Measurements from ENCODE around the gene ABCA12. TPM values are rescaled to one million over a fixed set of nuclear protein-coding genes. Genes with fewer than 3 reads are reported as not detected.

ABCA12 gene
- total RNA-seq, 3 donors from 2014 or later = 3.6 to 4.0 TPM; not detected in 1

GRCh38 chr2:215137741-215138340 is 585 bp downstream of the ABCA12 start:
- H3K4me1 ChIP-seq = no peaks in the 10 kb centered on the region
- no peaks in the 10 kb centered on the region for H3K36me3 ChIP-seq
- H3K27me3 ChIP-seq = no peaks in the 10 kb centered on the region
- peaks cover 0 to 1% of the 10 kb centered on the region in 2 donors for H3K9me3 ChIP-seq
- peak overlapping the region in 2 of 3 donors; percentile 3 to 6 for H3K4me3 ChIP-seq
- peak overlapping the region; percentile 67 to 84 for H3K27ac ChIP-seq
- no peak for DNase-seq (ENCODE audit: low spot score in 2 of 2)
- intact Hi-C loops (cut with DNase I; ENCODE audit: low total_unique reads) = no loop called here
- TF ChIP-seq CTCF (IDR thresholded peaks at IDR 0.05) (no peak), POLR2A (IDR thresholded peaks at IDR 0.05) (no peak), POLR2AphosphoS5 (IDR thresholded peaks at IDR 0.05) (no peak)

GRCh38 chr2:215137329-215137686 is 1.1 kb downstream of the ABCA12 start:
- Histone ChIP-seq H3K9me3 (peaks cover 0 to 6% of the 10 kb centered on the region in 2 donors), H3K36me3 (no peaks in the 10 kb centered on the region), H3K27ac (peak overlapping the region; percentile 65 to 67), H3K27me3 (no peaks in the 10 kb centered on the region), H3K4me3 (no peak overlapping the region), H3K4me1 (no peaks in the 10 kb centered on the region)
- DNase-seq (ENCODE audit: low spot score in 2 of 2) = no peak
- intact Hi-C loops (cut with DNase I; ENCODE audit: low total_unique reads) = no loop called here
- TF ChIP-seq CTCF (IDR thresholded peaks at IDR 0.05) (no peak), POLR2AphosphoS5 (IDR thresholded peaks at IDR 0.05) (no peak), POLR2A (IDR thresholded peaks at IDR 0.05) (no peak)

GRCh38 chr2:215136669-215137328 is 1.6 kb downstream of the ABCA12 start:
- no peak for TF ChIP-seq POLR2AphosphoS5 (IDR thresholded peaks at IDR 0.05)
- TF ChIP-seq POLR2A (IDR thresholded peaks at IDR 0.05) = no peak
- TF ChIP-seq CTCF (IDR thresholded peaks at IDR 0.05) = no peak
- intact Hi-C loops (cut with DNase I; ENCODE audit: low total_unique reads) = no loop called here

GRCh38 chr2:215120401-215120800 is 18.0 kb downstream of the ABCA12 start:
- intact Hi-C loops (cut with DNase I; ENCODE audit: low total_unique reads) = no loop called here
- Histone ChIP-seq H3K27me3 (no peaks in the 10 kb centered on the region), H3K27ac (no peak overlapping the region), H3K36me3 (no peaks in the 10 kb centered on the region), H3K4me1 (no peaks in the 10 kb centered on the region), H3K9me3 (peaks cover 0 to 18% of the 10 kb centered on the region in 2 donors), H3K4me3 (no peak overlapping the region)
- no peak for TF ChIP-seq POLR2A (IDR thresholded peaks at IDR 0.05)
- TF ChIP-seq POLR2AphosphoS5 (IDR thresholded peaks at IDR 0.05) = no peak
- no peak for TF ChIP-seq CTCF (IDR thresholded peaks at IDR 0.05)
- DNase-seq (ENCODE audit: low spot score in 2 of 2) = no peak

More at GRCh38 chr2:215136669-215137328, 1.6 kb downstream of the ABCA12 start:
- Histone ChIP-seq H3K27me3 (no peaks in the 10 kb centered on the region), H3K4me3 (no peak overlapping the region), H3K9me3 (peaks cover 0 to 7% of the 10 kb centered on the region in 2 donors), H3K4me1 (no peaks in the 10 kb centered on the region), H3K27ac (peak overlapping the region in 1 of 2 donors; percentile 65), H3K36me3 (no peaks in the 10 kb centered on the region)
- no peak for DNase-seq (ENCODE audit: low spot score in 2 of 2)

- intact Hi-C loops (cut with DNase I; ENCODE audit: low total_unique reads) = no loop called here
- TF ChIP-seq POLR2A (IDR thresholded peaks at IDR 0.05) = no peak
- TF ChIP-seq POLR2AphosphoS5 (IDR thresholded peaks at IDR 0.05) = no peak
- TF ChIP-seq CTCF (IDR thresholded peaks at IDR 0.05) = no peak
Measured at GRCh38 chr2:215119847-215120246, 18.6 kb downstream of the ABCA12 start.

More at GRCh38 chr2:215119847-215120246, 18.6 kb downstream of the ABCA12 start:
- Histone ChIP-seq H3K9me3 (peaks cover 0 to 18% of the 10 kb centered on the region in 2 donors), H3K27ac (no peak overlapping the region), H3K4me3 (no peak overlapping the region), H3K27me3 (no peaks in the 10 kb centered on the region), H3K36me3 (no peaks in the 10 kb centered on the region), H3K4me1 (no peaks in the 10 kb centered on the region)
- DNase-seq (ENCODE audit: low spot score in 2 of 2) = no peak
